Spleen (tissue), 11 donors: ENCODE measurements around the gene CAMK2N2. TPM values are rescaled to one million over a fixed set of nuclear protein-coding genes. Genes with fewer than 3 reads are reported as not detected.

ENCODE experiments used
- DNase-seq: peaks from one replicate; pipeline ENCODE4 v3.0.0-alpha.2; 2020
- H3K27ac ChIP-seq, 8 donors: fragments of 200-600 bp; sonication (generic) in 7 of 8; 1 replicate in 4 of 8; 2 replicates in 4 of 8; pipeline versions ENCODE4 v1.5.0 to v1.8.0; 2016 to 2021; ENCODE audit warnings: inconsistent platforms in 4 of 8, mild to moderate bottlenecking in 4 of 8, moderate library complexity in 1 of 8
- H3K27me3 ChIP-seq, 7 donors: fragments of 200-600 bp; sonication (generic) in 6 of 7; replicated peaks in 1 of 7; 1 replicate in 4 of 7; 2 replicates in 3 of 7; pipeline versions ENCODE4 v1.5.0 to v1.8.0; 2016 to 2021; ENCODE audit warnings: inconsistent platforms in 3 of 7, mild to moderate bottlenecking in 1 of 7
- H3K36me3 ChIP-seq, 6 donors: fragments of 200-600 bp; sonication (generic) in 5 of 6; 1 replicate in 4 of 6; 2 replicates in 2 of 6; pipeline versions ENCODE4 v1.5.0 to v1.8.0; 2016 to 2021; ENCODE audit warnings: inconsistent platforms in 2 of 6
- H3K4me1 ChIP-seq, 6 donors: fragments of 200-600 bp; sonication (generic) in 5 of 6; 1 replicate in 3 of 6; 2 replicates in 3 of 6; pipeline versions ENCODE4 v1.5.0 to v1.8.0; 2016 to 2021; ENCODE audit warnings: inconsistent platforms in 3 of 6
- H3K4me3 ChIP-seq, 8 donors: fragments of 200-600 bp; sonication (generic) in 7 of 8; 1 replicate in 4 of 8; 2 replicates in 4 of 8; pipeline versions ENCODE4 v1.5.0 to v1.8.0; 2016 to 2021; ENCODE audit warnings: inconsistent platforms in 4 of 8, mild to moderate bottlenecking in 4 of 8, moderate library complexity in 2 of 8
- H3K9me3 ChIP-seq, 8 donors: fragments of 200-600 bp; sonication (generic) in 7 of 8; 1 replicate in 4 of 8; 2 replicates in 4 of 8; pipeline versions ENCODE4 v1.5.0 to v1.8.0; 2016 to 2021; ENCODE audit warnings: inconsistent platforms in 4 of 8
- POLR2A ChIP-seq, 3 donors: fragments of 450-650 bp; IDR thresholded peaks; one replicate each; pipeline ENCODE4 v1.5.1; 2017; ENCODE audit warnings: antibody characterized with exemption in 3 of 3, mild to moderate bottlenecking in 1 of 3
- POLR2AphosphoS5 ChIP-seq, 3 donors: sonication (generic); formaldehyde crosslinking; IDR thresholded peaks; one replicate each; pipeline ENCODE4 v1.5.1; 2017; ENCODE audit warnings: antibody characterized with exemption in 3 of 3
- WGBS, 5 donors: extraction: QIAGEN DNeasy Blood & Tissue Kit in 3 of 5; methylation state at CpG; one replicate each; pipeline versions ENCODE4 v1.1.5 to v1.1.7; 2013 to 2018; 5-methylcytosine and 5-hydroxymethylcytosine counted together
- intact Hi-C: fragments of 100-400 bp; cut with DNase I; formaldehyde crosslinking; loops from one replicate; pipeline ENCODE4 v1.15.0; 2023; ENCODE audit warnings: low total_unique reads
- polyA plus RNA-seq, 3 donors: library from polyadenylated mRNA; stranded (reverse); fragments of 200-250 nt; gene quantifications; one replicate each; pipeline ENCODE4 v1.2.1, GENCODE V29; 2013
- total RNA-seq, 7 donors: library from RNA; depleted of rRNA in 3 of 7; stranded (reverse); fragments of >200 nt in 3 of 7; fragmentation: NEBNext Ultra II Directional in 4 of 7; extraction: Animal tissue kit (Norgen Biotek cat#: 25700) in 4 of 7; gene quantifications; one replicate each; pipeline versions ENCODE4 v1.1.0 to v1.2.1, GENCODE V29; 2016 to 2021
- TF ChIP-seq, protein P1 (sequence below), 11 experiments: fragments of 200-600 bp in 7 of 11; fragments of 450-650 bp in 4 of 11; sonication (generic) in 4 of 11; IDR thresholded peaks in 8 of 11; conservative IDR thresholded peaks in 3 of 11; 1 replicate in 7 of 11; 2 replicates in 4 of 11; pipeline versions ENCODE4 v1.4.0 to v1.8.0; 2016 to 2021; ENCODE audit warnings: antibody characterized with exemption in 11 of 11, inconsistent platforms in 4 of 11, mild to moderate bottlenecking in 1 of 11
- donor health status: healthy with polysubstance abuse.
- donor health status: DM: no; HTN: no; CAD: no; lungs with moderate emphysema.
- donor health status: DM: no; HTN: no; CAD: no.
- donor health status: Bipolar disorder and iron deficiency.
- donor health status: healthy.
- donor health status: DM: no; HTN: no; CAD: no.
- donor health status: DM: yes; HTN: yes; CAD: no.

CAMK2N2 gene
- total and polyA plus RNA-seq, 10 donors: 0.08 to 0.35 TPM; not detected in 8

DNA sequence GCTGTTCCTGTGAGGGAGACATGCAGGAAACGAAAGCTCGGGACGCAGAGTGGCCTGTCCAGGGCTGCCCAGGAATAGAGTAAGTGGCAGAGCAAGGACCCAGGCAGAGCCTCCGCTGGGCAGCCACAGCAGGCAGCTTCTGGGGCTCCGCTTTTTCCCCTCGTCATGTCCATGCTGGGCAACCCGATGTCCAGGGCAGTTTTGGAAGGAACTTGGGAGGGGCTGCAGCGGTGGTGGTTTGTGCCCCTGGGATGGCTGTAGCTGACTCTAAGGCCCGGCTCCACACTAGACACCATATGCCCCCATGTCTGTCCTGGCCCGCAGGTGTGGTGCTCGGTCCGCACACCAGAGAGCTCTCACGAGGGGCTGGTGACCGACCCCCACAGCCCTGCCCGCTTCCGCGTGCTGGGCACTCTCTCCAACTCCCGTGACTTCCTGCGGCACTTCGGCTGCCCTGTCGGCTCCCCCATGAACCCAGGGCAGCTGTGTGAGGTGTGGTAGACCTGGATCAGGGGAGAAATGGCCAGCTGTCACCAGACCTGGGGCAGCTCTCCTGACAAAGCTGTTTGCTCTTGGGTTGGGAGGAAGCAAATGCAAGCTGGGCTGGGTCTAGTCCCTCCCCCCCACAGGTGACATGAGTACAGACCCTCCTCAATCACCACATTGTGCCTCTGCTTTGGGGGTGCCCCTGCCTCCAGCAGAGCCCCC, 30.5 kb upstream of the CAMK2N2 start:
- H3K36me3 ChIP-seq: no peaks in the 10 kb centered on the region
- H3K27ac ChIP-seq: no peak overlapping the region
- H3K4me1 ChIP-seq: no peaks in the 10 kb centered on the region
- H3K9me3 ChIP-seq: no peaks in the 10 kb centered on the region
- DNase-seq: no peak
- 89 to 96% (median 94%) methylated on average over 20 to 21 of the region's 21 CpGs for WGBS, 5 donors
- intact Hi-C loops: no loop called here
- H3K27me3 ChIP-seq: peaks cover 0 to 37% (median 3%) of the 10 kb centered on the region in 7 donors
- no peak overlapping the region for H3K4me3 ChIP-seq
- TF ChIP-seq POLR2A (IDR thresholded peaks at IDR 0.05) (no peak), POLR2AphosphoS5 (IDR thresholded peaks at IDR 0.05) (no peak)
- TF ChIP-seq, protein P1, sequence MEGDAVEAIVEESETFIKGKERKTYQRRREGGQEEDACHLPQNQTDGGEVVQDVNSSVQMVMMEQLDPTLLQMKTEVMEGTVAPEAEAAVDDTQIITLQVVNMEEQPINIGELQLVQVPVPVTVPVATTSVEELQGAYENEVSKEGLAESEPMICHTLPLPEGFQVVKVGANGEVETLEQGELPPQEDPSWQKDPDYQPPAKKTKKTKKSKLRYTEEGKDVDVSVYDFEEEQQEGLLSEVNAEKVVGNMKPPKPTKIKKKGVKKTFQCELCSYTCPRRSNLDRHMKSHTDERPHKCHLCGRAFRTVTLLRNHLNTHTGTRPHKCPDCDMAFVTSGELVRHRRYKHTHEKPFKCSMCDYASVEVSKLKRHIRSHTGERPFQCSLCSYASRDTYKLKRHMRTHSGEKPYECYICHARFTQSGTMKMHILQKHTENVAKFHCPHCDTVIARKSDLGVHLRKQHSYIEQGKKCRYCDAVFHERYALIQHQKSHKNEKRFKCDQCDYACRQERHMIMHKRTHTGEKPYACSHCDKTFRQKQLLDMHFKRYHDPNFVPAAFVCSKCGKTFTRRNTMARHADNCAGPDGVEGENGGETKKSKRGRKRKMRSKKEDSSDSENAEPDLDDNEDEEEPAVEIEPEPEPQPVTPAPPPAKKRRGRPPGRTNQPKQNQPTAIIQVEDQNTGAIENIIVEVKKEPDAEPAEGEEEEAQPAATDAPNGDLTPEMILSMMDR (IDR thresholded peaks at IDR 0.05 in 8 of 11, conservative IDR thresholded peaks at IDR 0.05 in 3 of 11): no peak

DNA sequence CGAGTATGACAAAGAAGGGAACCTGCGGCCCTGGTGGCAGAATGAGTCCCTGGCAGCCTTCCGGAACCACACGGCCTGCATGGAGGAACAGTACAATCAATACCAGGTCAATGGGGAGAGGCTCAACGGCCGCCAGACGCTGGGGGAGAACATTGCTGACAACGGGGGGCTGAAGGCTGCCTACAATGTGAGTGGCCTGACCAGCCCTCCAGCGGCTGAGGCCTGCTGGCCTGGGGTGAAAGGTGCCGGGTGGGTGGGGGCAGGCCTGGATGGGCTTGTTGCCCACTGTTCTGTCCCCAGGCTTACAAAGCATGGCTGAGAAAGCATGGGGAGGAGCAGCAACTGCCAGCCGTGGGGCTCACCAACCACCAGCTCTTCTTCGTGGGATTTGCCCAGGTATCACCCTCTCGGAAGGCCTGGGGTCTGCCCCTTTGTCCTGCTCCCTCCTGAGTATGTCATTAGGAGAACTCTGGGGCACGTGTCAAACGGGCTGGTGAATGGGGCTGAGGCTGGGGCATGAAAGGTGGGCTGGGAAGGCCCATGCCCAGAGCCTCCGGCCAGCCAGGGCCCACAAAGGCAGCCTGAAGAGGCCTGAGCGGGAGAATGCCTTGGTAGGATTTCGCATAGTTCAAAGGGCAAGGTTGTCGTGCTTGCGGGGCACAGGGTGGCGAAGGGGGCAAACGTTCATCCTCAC, 29.8 kb upstream of the CAMK2N2 start:
- intact Hi-C loops: no loop called here
- Histone ChIP-seq H3K27ac (no peak overlapping the region), H3K9me3 (no peaks in the 10 kb centered on the region), H3K36me3 (no peaks in the 10 kb centered on the region), H3K27me3 (peaks cover 0 to 44% (median 3%) of the 10 kb centered on the region in 7 donors), H3K4me3 (no peak overlapping the region), H3K4me1 (no peaks in the 10 kb centered on the region)
- TF ChIP-seq, protein P1 (IDR thresholded peaks at IDR 0.05 in 8 of 11, conservative IDR thresholded peaks at IDR 0.05 in 3 of 11): no peak
- TF ChIP-seq POLR2AphosphoS5 (IDR thresholded peaks at IDR 0.05) (no peak), POLR2A (IDR thresholded peaks at IDR 0.05) (no peak)
- 88 to 93% (median 88%) methylated on average over 21 to 22 of the region's 22 CpGs for WGBS, 5 donors
- DNase-seq: no peak

DNA sequence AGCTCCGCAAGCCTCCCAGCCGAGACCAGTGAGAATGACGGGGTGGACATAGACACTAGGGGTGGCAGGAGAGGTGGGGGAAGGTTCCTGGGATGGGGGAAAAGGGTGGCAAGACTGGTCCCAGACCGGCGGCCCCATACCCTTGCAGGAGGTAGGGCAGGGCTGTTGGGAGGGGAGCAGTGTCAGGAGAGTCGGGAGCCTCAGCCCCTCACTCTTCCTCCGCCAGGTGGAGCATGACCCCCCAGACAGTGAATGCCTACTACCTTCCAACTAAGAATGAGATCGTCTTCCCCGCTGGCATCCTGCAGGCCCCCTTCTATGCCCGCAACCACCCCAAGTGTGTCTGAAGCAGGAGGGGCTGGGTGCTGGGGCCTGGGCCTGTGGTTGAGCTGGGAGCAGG, 29.0 kb upstream of the CAMK2N2 start:
- 77 to 91% (median 86%) methylated on average over 7 to 10 of the region's 10 CpGs for WGBS, 5 donors
- no peak for DNase-seq
- no peak overlapping the region for H3K27ac ChIP-seq
- no peaks in the 10 kb centered on the region for H3K36me3 ChIP-seq
- no peak for TF ChIP-seq POLR2A (IDR thresholded peaks at IDR 0.05)
- no peak for TF ChIP-seq POLR2AphosphoS5 (IDR thresholded peaks at IDR 0.05)
- TF ChIP-seq, protein P1 (IDR thresholded peaks at IDR 0.05 in 8 of 11, conservative IDR thresholded peaks at IDR 0.05 in 3 of 11): no peak
- intact Hi-C loops: no loop called here
- H3K9me3 ChIP-seq: no peaks in the 10 kb centered on the region
- H3K4me3 ChIP-seq: no peak overlapping the region
- H3K4me1 ChIP-seq: no peaks in the 10 kb centered on the region
- H3K27me3 ChIP-seq: peaks cover 0 to 47% (median 3%) of the 10 kb centered on the region in 7 donors

DNA sequence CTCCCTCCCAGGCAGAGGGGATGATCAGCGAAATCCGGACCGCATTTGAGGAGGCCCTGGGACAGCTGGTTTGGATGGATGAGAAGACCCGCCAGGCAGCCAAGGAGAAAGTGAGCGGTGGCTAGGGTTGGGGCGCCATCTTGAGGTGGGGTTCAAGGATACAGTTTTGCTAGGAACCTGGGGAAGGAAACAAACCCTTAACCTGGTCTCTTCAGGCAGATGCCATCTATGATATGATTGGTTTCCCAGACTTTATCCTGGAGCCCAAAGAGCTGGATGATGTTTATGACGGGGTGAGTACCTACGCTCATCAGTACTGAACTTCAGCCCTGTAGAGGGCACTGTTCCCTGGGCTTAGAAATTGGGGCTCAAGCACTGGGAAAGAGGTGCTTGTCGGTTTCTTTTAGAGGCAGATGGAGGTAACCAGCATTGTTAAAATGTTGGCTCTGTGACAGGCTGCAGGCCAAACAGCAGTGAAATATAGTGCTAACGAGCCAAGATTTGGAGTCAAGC, 28.1 kb upstream of the CAMK2N2 start:
- intact Hi-C loops: no loop called here
- DNase-seq: no peak
- H3K36me3 ChIP-seq: no peaks in the 10 kb centered on the region
- WGBS, 5 donors: 12 to 16% (median 14%) methylated on average over 10 of the region's 10 CpGs
- H3K27ac ChIP-seq: no peak overlapping the region
- no peaks in the 10 kb centered on the region for H3K9me3 ChIP-seq
- H3K4me1 ChIP-seq: no peaks in the 10 kb centered on the region
- H3K27me3 ChIP-seq: peaks cover 0 to 52% (median 3%) of the 10 kb centered on the region in 7 donors
- H3K4me3 ChIP-seq: no peak overlapping the region
- TF ChIP-seq POLR2AphosphoS5 (IDR thresholded peaks at IDR 0.05) (no peak), POLR2A (IDR thresholded peaks at IDR 0.05) (no peak)
- TF ChIP-seq, protein P1 (IDR thresholded peaks at IDR 0.05 in 8 of 11, conservative IDR thresholded peaks at IDR 0.05 in 3 of 11): peak in 9 of 11 experiments; percentile 22 to 70 (median 42)
